GM19193 (cell line): ENCODE measurements around the gene TEKT1.

Experiments used
- POLR2A ChIP-seq: IDR thresholded peaks from 4 replicates; pipeline ENCODE4 v1.6.1; 2011; ENCODE audit not compliant: insufficient read depth, insufficient read length; ENCODE audit errors: extremely low read depth

TEKT1 gene

GRCh38 chr17:6800422-6801027 is 31.0 kb downstream of the TEKT1 start:
- no peak for TF ChIP-seq POLR2A

GRCh38 chr17:6799738-6800137 is 31.8 kb downstream of the TEKT1 start:
- no peak for TF ChIP-seq POLR2A

- TF ChIP-seq POLR2A = no peak
Measured at GRCh38 chr17:6797718-6798351, 33.7 kb downstream of the TEKT1 start.

- no peak for TF ChIP-seq POLR2A
Measured at GRCh38 chr17:6796887-6797490, 34.5 kb downstream of the TEKT1 start.

GRCh38 chr17:6796017-6796886 is 35.3 kb downstream of the TEKT1 start:
- no peak for TF ChIP-seq POLR2A

GRCh38 chr17:6793748-6794493 is 37.6 kb downstream of the TEKT1 start:
- TF ChIP-seq POLR2A = no peak

- no peak for TF ChIP-seq POLR2A
Measured at GRCh38 chr17:6789146-6789545, 42.4 kb downstream of the TEKT1 start.

- TF ChIP-seq POLR2A = no peak
Measured at GRCh38 chr17:6787081-6787693, 44.3 kb downstream of the TEKT1 start.

- TF ChIP-seq POLR2A = no peak
Measured at GRCh38 chr17:6786618-6787017, 44.9 kb downstream of the TEKT1 start.

- no peak for TF ChIP-seq POLR2A
Measured at GRCh38 chr17:6782244-6782643, 49.3 kb downstream of the TEKT1 start.

- no peak for TF ChIP-seq POLR2A
Measured at GRCh38 chr17:6780886-6781285, 50.6 kb downstream of the TEKT1 start.

GRCh38 chr17:6780001-6780400 is 51.5 kb downstream of the TEKT1 start:
- TF ChIP-seq POLR2A = no peak

GRCh38 chr17:6779411-6779810 is 52.1 kb downstream of the TEKT1 start:
- no peak for TF ChIP-seq POLR2A

- peak; percentile 54 for TF ChIP-seq POLR2A
Measured at GRCh38 chr17:6775871-6776405, 55.6 kb downstream of the TEKT1 start, which contains the start of gene FBXO39. FBXO39 (plus strand) TSS chr17:6776215; CDS start chr17:6779869, 3,654 bp downstream.

- TF ChIP-seq POLR2A = no peak
Measured at GRCh38 chr17:6772016-6772415, 59.5 kb downstream of the TEKT1 start.

GRCh38 chr17:6768447-6768846 is 63.1 kb downstream of the TEKT1 start:
- no peak for TF ChIP-seq POLR2A
